RWPE1 (cell line): ENCODE results near the gene NECAP2.
"Not testable (repeated sequence)": the region's sequence is repeated elsewhere in the genome, so short reads cannot be mapped to it uniquely, and the experiment has no call there.

Experiments
- CTCF ChIA-PET: fragments of 350-600 bp; sonication (Branson Sonifier 250); formaldehyde crosslinking; extraction: SDS; loops from one replicate; lab custom pipeline; 2021; lab: Yijun Ruan, JAX
- POLR2A ChIA-PET: fragments of 400-600 bp; formaldehyde crosslinking; extraction: SDS; loops from one replicate; lab custom pipeline; 2020; ENCODE audit warnings: antibody characterized with exemption; ENCODE audit not compliant: low non-redundant PET; lab: Yijun Ruan, JAX
- DNase-seq: peaks from one replicate; pipeline ENCODE4 v3.0.0; 2012; ENCODE audit warnings: low spot score
- H3K27ac ChIP-seq: fragments of 450-650 bp; 2 replicates; pipeline ENCODE4 v1.5.1; 2017
- TF ChIP-seq, protein P1 (sequence below): fragments of 450-650 bp; conservative IDR thresholded peaks from 2 replicates; pipeline ENCODE4 v1.5.1; 2017; ENCODE audit warnings: low read depth, mild to moderate bottlenecking

NECAP2 gene

DNA sequence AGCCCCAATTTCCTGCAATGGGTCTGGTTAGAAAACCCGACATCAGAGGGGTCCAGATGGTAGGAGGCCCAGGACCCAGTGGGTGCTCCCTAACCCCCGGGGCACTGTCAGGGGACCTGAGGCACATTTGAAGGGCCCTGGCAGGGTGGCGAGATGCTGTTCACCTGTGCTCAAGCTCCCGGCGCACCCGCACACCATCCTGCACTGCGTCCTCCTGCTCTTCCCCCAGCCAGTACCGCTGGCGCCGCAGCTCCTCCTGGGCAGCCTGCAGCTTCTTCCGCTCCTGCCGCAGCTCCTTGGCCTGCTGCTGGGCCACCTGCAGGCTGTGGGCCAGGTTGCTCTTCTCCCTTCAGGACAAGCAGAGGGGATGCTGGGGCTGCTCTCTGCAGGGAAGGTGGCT is 37.6 kb downstream of the NECAP2 start:
- no peak for DNase-seq
- ChIA-PET POLR2A (no interaction called here), CTCF (no interaction called here)
- TF ChIP-seq, protein P1, sequence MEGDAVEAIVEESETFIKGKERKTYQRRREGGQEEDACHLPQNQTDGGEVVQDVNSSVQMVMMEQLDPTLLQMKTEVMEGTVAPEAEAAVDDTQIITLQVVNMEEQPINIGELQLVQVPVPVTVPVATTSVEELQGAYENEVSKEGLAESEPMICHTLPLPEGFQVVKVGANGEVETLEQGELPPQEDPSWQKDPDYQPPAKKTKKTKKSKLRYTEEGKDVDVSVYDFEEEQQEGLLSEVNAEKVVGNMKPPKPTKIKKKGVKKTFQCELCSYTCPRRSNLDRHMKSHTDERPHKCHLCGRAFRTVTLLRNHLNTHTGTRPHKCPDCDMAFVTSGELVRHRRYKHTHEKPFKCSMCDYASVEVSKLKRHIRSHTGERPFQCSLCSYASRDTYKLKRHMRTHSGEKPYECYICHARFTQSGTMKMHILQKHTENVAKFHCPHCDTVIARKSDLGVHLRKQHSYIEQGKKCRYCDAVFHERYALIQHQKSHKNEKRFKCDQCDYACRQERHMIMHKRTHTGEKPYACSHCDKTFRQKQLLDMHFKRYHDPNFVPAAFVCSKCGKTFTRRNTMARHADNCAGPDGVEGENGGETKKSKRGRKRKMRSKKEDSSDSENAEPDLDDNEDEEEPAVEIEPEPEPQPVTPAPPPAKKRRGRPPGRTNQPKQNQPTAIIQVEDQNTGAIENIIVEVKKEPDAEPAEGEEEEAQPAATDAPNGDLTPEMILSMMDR = no peak
- H3K27ac ChIP-seq = no peak overlapping the region

DNA sequence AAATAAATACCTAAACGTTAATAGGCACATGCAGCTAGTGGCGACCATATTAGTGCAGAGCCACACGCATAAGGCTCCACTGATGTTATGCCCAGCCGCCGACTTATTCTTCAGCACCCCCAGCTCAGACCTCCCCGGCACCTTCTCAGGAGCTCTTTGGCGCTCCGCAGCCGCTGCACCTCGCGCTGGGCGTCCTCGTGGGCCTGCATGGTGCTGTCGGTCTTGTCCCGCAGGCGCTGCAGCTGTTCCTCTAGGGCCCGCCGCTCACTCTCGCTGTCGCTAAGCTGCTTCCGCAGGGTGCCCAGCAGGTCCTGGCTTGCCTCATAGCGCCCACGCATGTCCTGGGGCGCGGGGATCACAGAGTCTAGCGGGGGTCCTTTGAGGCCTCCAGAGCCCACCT is 42.6 kb downstream of the NECAP2 start:
- CTCF ChIA-PET, DNase-seq, H3K27ac ChIP-seq, POLR2A ChIA-PET: not testable (repeated sequence)

DNA sequence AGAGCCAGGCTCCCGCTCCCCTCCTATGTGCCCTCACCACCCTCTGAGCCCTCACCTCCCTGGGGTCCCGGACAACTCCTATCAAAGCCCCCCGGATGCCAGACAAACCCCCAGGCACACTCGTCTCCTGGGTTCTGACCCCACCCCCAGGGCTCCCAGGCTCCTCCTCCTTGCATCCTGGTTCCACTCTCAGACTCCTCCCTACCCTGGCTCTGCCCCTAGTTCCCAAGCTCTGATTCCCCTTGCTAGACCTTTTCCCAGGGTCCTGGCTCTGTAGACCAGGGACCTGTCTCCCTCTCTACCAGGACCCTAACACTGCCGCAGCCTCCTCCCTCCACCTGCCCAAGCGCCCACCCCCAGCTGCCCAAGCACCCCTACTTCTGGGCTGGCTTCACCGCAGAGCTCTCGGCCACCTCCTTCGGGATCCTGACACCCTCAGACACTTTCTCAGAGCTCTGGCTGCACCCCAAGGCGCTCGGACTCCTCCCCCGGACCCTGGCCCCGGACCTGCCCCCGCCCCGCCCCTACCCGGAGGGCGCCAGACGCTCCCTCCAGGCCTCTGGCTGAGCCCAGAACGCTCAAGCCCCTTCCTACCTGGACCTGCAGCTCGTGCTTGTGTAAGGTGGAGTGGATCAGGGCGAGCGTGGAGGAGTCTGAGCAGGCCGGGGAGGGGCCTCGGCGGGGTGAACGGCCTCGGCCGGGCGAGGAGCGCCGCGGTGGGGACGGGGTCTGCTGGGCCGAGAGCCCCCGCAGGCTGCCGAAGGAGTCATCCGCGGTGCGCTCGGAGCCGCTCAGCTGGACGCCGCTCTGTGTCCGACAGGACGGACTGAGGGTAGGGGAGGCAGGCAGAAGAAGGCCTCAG is 43.3 kb downstream of the NECAP2 start:
- POLR2A ChIA-PET, CTCF ChIA-PET, DNase-seq, H3K27ac ChIP-seq: not testable (repeated sequence)

DNA sequence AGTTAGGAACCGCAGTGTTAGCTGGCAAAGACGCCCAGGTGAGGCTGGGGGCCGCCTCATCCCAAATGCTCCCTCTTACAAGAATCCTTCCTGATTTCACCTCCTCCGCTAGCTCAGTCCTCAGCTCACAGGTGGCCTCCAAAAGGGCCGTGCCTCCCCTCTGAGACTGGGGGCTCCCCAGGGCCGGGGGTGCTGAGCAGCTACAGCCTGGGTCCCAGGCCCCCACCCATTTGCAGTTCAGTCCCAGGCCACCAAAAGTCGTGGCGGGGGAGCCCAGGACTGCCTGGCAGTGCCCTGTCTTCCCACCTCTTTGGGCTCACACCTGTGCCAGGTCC is 43.9 kb downstream of the NECAP2 start:
- POLR2A ChIA-PET = no interaction called here
- no peak for DNase-seq
- CTCF ChIA-PET = no interaction called here
- TF ChIP-seq, protein P1 = no peak
- H3K27ac ChIP-seq = no peak overlapping the region

DNA sequence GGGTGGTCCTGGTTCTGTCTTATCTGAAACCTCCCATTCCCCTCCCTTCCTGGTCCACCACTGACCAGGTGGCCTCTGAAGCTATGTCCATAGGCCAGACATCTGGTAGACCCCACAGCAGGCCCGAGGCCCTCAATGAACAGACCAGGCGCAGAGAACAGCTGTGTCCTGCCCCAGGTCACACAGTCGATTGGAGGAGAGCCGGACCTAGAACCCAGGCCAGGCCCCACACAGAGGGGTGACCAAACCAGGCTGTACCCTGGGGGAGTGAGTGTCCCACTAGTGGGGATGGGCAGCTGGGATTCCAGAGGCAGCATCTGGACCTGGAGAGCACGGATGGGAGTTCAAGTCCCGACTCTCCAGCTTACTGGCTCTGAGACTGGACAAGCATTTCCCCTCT is 44.4 kb downstream of the NECAP2 start:
- ChIA-PET POLR2A (no interaction called here), CTCF (no interaction called here)
- DNase-seq = no peak
- H3K27ac ChIP-seq = no peak overlapping the region
- TF ChIP-seq, protein P1 = no peak

DNA sequence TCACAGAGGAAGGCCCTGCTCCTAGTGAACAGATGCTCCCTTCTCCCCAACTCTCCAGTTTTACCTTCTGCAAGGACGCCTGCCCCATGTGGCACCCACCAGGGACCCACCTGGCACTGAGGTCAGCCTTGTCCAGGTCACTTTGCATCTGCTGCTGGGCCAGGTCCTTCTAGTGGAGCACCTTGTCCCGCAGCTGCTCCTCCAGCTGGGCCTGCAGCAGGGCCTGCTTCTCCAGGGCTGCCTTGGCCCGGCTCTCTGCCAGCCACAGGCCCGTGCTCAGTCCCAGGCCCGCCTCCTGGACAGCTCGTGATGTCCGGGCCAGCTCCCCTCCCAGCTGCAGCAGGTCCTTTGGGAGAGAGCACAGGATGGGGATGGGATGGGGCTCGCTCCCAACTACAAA is 45.8 kb downstream of the NECAP2 start:
- DNase-seq, CTCF ChIA-PET: not testable (repeated sequence)

DNA sequence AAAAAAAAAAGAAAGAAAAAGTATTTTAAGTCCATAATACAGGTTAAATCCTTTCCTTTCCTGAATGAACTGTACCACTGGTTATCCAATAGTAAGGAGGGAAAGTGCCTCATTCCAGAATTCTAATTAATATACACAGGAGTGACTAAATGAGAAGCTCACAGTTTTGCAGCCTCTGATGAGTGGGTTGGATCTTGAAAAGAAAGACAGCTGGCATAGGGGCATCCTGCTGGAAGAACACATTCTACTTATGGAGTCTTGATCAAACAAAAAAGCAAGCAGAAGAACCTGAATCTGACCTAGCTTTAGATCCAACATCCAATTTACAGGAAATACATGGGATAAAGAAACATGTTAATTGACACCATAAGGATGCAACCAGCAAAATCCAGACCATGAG is 46.5 kb downstream of the NECAP2 start:
- DNase-seq, H3K27ac ChIP-seq, POLR2A ChIA-PET, CTCF ChIA-PET: not testable (repeated sequence)

More for the DNA sequence above, 45.8 kb downstream of the NECAP2 start:
- POLR2A ChIA-PET, H3K27ac ChIP-seq: not testable (repeated sequence)

DNA sequence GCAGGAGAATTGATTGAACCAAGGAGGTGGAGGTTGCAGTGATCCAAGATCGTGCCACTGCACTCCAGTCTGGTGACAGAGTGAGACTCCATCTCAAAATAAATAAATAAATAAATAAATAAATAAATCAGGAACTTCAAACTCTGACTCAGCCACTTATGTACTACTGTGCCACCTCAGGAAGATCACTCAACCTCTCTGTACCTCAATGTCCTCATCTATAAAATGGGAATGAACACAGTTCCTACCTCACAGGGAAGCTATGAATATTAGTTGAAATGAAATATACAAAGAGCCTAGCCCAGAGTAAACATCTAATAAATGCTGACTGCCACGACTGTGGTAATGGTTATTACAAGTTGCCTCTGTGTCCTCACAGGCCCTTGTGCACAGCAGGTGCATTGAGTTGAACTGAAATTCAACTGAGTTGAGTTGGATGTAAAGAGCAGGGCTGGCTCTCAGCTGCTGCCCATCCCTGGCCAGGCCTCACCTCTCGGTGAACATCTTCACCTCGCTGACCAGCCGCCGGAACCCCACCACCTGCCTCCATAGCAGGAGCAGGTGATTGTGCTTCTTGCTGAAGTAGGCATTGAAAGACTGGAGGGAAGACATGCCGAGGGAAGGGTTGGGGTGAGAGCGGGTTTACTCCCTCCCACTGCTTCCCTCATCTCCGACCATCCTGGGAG is 48.8 kb downstream of the NECAP2 start:
- POLR2A ChIA-PET, H3K27ac ChIP-seq, CTCF ChIA-PET, DNase-seq: not testable (repeated sequence)

DNA sequence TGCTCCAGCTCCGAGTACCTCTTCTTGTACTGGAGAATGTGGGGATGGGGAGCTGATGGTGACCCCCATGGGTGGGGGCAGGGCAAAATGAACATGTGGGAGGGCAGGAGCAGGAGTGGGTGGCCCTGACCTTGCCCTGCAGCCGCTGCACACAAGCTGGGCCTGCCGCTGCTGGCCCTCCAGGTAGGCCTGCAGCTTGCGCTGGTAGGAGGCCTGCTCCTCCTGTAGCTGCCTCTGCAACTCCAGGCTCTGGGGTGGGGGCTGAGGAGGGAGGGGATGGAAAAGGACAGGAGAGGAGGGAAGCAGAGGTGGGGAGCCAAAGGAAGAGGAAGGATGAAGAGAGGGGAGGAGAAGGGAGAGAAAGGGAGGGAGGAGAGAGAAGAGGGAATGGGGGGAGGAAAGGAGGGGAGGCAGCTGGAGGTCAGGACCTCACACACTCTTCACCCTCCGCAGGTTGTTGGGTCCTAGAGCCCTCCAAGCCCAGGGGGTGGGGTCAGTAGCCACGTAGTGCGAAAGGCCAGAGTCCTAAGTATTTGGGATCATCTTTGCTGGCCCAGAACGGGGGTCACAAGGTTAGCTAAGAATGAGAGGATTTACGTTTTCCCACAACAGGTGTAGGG is 50.6 kb downstream of the NECAP2 start:
- TF ChIP-seq, protein P1 = no peak
- DNase-seq = no peak
- ChIA-PET CTCF (interaction anchor here (0.6 kb wide), 1 partner anchor 304 kb away, joined by 5 read pairs; no protein-coding TSS in a partner anchor), POLR2A (no interaction called here)
- no peak overlapping the region for H3K27ac ChIP-seq

DNA sequence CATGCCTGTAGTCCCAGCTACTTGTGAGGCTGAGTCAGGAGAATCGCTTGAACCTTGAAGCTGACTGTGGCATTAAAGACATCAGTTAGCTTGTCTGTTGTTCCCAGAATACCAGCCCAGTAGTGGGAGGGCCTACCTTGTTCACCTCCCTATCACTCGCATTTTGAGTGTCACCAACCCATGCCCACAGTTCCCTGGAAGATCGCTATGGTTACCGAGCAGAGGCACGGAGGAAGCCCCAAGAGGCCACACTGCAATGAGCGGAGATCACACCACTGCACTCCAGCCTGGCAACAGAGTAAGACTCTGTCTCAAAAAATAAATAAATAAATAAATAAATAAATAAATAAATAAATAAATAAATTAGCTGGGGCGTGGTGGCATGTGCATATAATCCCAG is 52.4 kb downstream of the NECAP2 start:
- CTCF ChIA-PET = interaction anchor here (0.6 kb wide), 1 partner anchor 443 kb away, joined by 3 read pairs; no protein-coding TSS in a partner anchor
- POLR2A ChIA-PET, DNase-seq: not testable (repeated sequence)
- peak overlapping the region; percentile 16; the same call in 1 of the 2 replicates for H3K27ac ChIP-seq

DNA sequence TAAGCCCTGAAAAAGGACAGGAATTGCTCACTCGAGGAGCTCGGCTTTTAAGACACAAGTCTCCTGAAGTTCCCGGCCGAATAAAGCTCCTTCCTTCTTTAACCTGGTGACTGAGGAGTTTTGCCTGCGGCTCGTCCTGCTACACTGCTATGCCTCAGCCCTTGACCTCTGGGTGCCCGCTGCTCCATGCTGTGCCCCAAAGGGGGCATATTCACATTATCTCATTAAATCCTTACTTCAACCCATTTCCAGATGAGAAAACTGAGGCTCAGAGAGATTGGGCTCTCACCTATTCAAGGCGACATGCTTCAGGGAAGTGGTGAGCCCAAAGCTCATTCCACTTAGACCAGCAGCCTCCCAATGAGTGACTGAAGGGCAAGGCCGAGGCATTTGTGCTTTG is 53.2 kb downstream of the NECAP2 start:
- POLR2A ChIA-PET, DNase-seq, CTCF ChIA-PET, H3K27ac ChIP-seq: not testable (repeated sequence)

DNA sequence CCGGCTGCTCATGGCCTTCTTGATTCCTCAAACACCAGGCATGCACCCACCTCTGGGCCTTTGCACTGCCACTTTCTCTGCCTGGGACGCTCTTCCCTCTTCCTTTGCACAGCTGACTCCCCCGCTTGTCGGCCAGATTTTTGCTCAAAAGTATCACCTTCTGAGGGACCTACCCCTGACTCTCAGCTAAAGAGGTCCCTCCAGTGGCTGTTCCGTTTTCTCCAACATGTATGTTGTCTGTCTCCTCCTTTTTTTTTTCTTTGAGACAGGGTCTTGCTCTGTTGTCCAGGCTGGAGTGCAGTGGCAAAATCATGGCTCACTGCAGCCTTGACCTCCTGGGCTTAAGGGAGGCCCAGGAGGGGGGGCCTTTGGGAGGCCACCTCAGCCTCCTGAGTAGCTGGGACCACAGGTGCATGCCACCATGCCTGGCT is 57.0 kb downstream of the NECAP2 start:
- CTCF ChIA-PET = interaction anchor here (0.7 kb wide), 1 partner anchor 460 kb away, joined by 7 read pairs; no protein-coding TSS in a partner anchor
- DNase-seq, POLR2A ChIA-PET: not testable (repeated sequence)
- H3K27ac ChIP-seq = peak overlapping the region; percentile 68; the same call in 1 of the 2 replicates
